Neuronal stem cell (in vitro differentiated cells): ENCODE data around the gene CNNM2.

Source experiments
- DNase-seq: peaks from one replicate; pipeline ENCODE4 v3.0.0-alpha.2; 2013; ENCODE audit warnings: low spot score
- H2AFZ ChIP-seq: one replicate; pipeline ENCODE4 v1.6.1; 2013; ENCODE audit warnings: mild to moderate bottlenecking, low read length, inconsistent platforms
- H2AK5ac ChIP-seq: 2 replicates; pipeline ENCODE4 v1.6.1; 2013; ENCODE audit warnings: low read depth, mild to moderate bottlenecking, inconsistent platforms, low read length, moderate library complexity, mixed read lengths
- H2BK120ac ChIP-seq: 2 replicates; pipeline ENCODE4 v1.6.1; 2013; ENCODE audit warnings: low read depth, mild to moderate bottlenecking, inconsistent platforms, low read length, moderate library complexity, mixed read lengths
- H2BK12ac ChIP-seq: one replicate; pipeline ENCODE4 v1.6.1; 2013; ENCODE audit warnings: low read length, inconsistent platforms
- H2BK15ac ChIP-seq: 2 replicates; pipeline ENCODE4 v1.6.1; 2013; ENCODE audit warnings: mild to moderate bottlenecking, low read length, inconsistent platforms, mixed read lengths
- H2BK5ac ChIP-seq: one replicate; pipeline ENCODE4 v1.6.1; 2013; ENCODE audit warnings: inconsistent platforms, mild to moderate bottlenecking, low read length, moderate library complexity
- H3K14ac ChIP-seq: one replicate; pipeline ENCODE4 v1.6.1; 2013; ENCODE audit warnings: low read length, inconsistent platforms
- H3K18ac ChIP-seq: 2 replicates; pipeline ENCODE4 v1.6.1; 2013; ENCODE audit warnings: low read length, inconsistent platforms
- H3K23ac ChIP-seq: 2 replicates; pipeline ENCODE4 v1.6.1; 2013; ENCODE audit warnings: low read depth, mild to moderate bottlenecking, mixed read lengths, low read length, inconsistent platforms; ENCODE audit not compliant: poor library complexity
- H3K27ac ChIP-seq: replicated peaks from 3 replicates; pipeline ENCODE4 v1.5.1; 2013; ENCODE audit warnings: low read length, inconsistent platforms
- H3K27me3 ChIP-seq, 3 experiments: 2 replicates each; pipeline ENCODE4 v1.6.1; 2013; ENCODE audit warnings: low read length in 3 of 3, mild to moderate bottlenecking in 2 of 3, inconsistent platforms in 1 of 3, low read depth in 1 of 3, mixed read lengths in 1 of 3, moderate library complexity in 1 of 3; ENCODE audit not compliant: control insufficient read depth in 3 of 3, insufficient read depth in 3 of 3
- H3K36me3 ChIP-seq, 2 donors: replicated peaks in 1 of 2; 2 replicates each; pipeline ENCODE4 v1.6.1; 2013; ENCODE audit warnings: low read length in 2 of 2; ENCODE audit not compliant: control insufficient read depth in 2 of 2, insufficient read depth in 2 of 2
- H3K4ac ChIP-seq: 2 replicates; pipeline ENCODE4 v1.6.1; 2013; ENCODE audit warnings: inconsistent platforms, mild to moderate bottlenecking, low read length, moderate library complexity
- H3K4me1 ChIP-seq, 2 donors: 1 replicate in 1 of 2; 2 replicates in 1 of 2; pipeline ENCODE4 v1.6.1; 2013; ENCODE audit warnings: low read length in 2 of 2, low read depth in 1 of 2; ENCODE audit not compliant: control insufficient read depth in 2 of 2, insufficient read depth in 1 of 2
- H3K4me2 ChIP-seq: one replicate; pipeline ENCODE4 v1.6.1; 2013; ENCODE audit warnings: mild to moderate bottlenecking, low read length, inconsistent platforms; ENCODE audit not compliant: insufficient read depth, poor library complexity, severe bottlenecking
- H3K4me3 ChIP-seq, 2 donors: 2 replicates each; pipeline ENCODE4 v1.5.1; 2013; ENCODE audit warnings: low read length in 2 of 2, mild to moderate bottlenecking in 2 of 2, inconsistent platforms in 1 of 2, moderate library complexity in 1 of 2
- H3K79me1 ChIP-seq: one replicate; pipeline ENCODE4 v1.6.1; 2013; ENCODE audit warnings: low read depth, mild to moderate bottlenecking, inconsistent platforms, low read length, moderate library complexity
- H3K9ac ChIP-seq: one replicate; pipeline ENCODE4 v1.6.1; 2013; ENCODE audit warnings: mild to moderate bottlenecking, low read depth, low read length, inconsistent platforms; ENCODE audit not compliant: poor library complexity
- H3K9me3 ChIP-seq, 2 donors: replicated peaks in 1 of 2; 2 replicates each; pipeline versions ENCODE3 to v1.6.1; 2013; ENCODE audit warnings: low read length in 2 of 2, mild to moderate bottlenecking in 2 of 2, inconsistent platforms in 1 of 2, low read depth in 1 of 2, mixed read lengths in 1 of 2, moderate library complexity in 1 of 2; ENCODE audit not compliant: control insufficient read depth in 2 of 2, insufficient read depth in 1 of 2
- H4K8ac ChIP-seq: one replicate; pipeline ENCODE4 v1.6.1; 2013; ENCODE audit warnings: low read depth, mild to moderate bottlenecking, inconsistent platforms, low read length, moderate library complexity
- H4K91ac ChIP-seq: one replicate; pipeline ENCODE4 v1.6.1; 2013; ENCODE audit warnings: low read length, low read depth, mild to moderate bottlenecking, inconsistent platforms; ENCODE audit not compliant: poor library complexity
- WGBS, 2 donors: extraction: QIAGEN DNeasy Blood & Tissue Kit; methylation state at CpG; one replicate each; pipeline ENCODE4 v1.1.7; 2013; ENCODE audit warnings: missing lambda C conversion rate in 2 of 2, mixed read lengths in 1 of 2; ENCODE audit not compliant: insufficient read length in 2 of 2, insufficient replicate concordance in 1 of 2; ENCODE audit errors: extremely low coverage in 2 of 2; 5-methylcytosine and 5-hydroxymethylcytosine counted together

Gene CNNM2

GRCh38 chr10:102951316-102951715 is 33.2 kb downstream of the CNNM2 start:
- Histone ChIP-seq H3K23ac (no peak overlapping the region), H3K9ac (no peak overlapping the region), H3K36me3 (no peaks in the 10 kb centered on the region), H2BK12ac (no peak overlapping the region), H2BK5ac (no peak overlapping the region), H3K14ac (no peak overlapping the region), H3K4ac (no peak overlapping the region), H3K79me1 (no peaks in the 10 kb centered on the region), H2AFZ (no peak overlapping the region), H2BK120ac (no peak overlapping the region), H4K8ac (no peak overlapping the region), H3K4me2 (no peak overlapping the region), H4K91ac (no peak overlapping the region), H2BK15ac (no peak overlapping the region), H2AK5ac (no peak overlapping the region), H3K27ac (no peak overlapping the region), H3K4me1 (no peaks in the 10 kb centered on the region), H3K27me3 (no peaks in the 10 kb centered on the region), H3K4me3 (no peak overlapping the region), H3K9me3 (no peaks in the 10 kb centered on the region), H3K18ac (no peak overlapping the region)
- no CpG with 5 or more reads among the region's 3 CpGs for WGBS, 2 donors
- DNase-seq: no peak

DNA sequence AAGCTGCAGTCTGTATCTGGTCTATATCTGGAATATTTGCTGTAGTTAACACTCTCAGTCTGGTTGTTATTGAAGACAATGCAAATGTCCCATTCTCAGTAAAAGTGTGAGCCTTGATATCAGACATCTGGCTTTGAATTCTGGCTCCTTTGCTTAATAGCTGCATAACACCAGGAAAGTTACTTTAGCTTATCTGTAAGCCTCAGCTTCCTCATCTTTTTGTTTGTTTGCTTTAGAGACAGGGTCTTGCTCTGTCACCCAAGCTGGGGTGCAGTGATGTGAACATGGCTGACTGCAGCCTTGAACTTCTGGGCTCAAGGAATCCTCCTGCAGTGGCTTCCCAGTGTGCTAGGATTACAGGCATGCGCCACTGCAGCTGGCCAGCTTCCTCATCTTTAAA is 41.3 kb downstream of the CNNM2 start:
- H3K36me3 ChIP-seq: no peaks in the 10 kb centered on the region
- no peak overlapping the region for H2AK5ac ChIP-seq
- WGBS, 2 donors: no CpG with 5 or more reads among the region's 1 CpG

GRCh38 chr10:102960157-102960556 is 42.1 kb downstream of the CNNM2 start:
- no peak overlapping the region for H3K4me3 ChIP-seq

More for the DNA sequence above, 41.3 kb downstream of the CNNM2 start:
- DNase-seq: no peak
- Histone ChIP-seq H3K27me3 (no peaks in the 10 kb centered on the region), H4K91ac (no peak overlapping the region), H3K4ac (no peak overlapping the region), H3K14ac (no peak overlapping the region), H2BK15ac (no peak overlapping the region), H3K4me1 (no peaks in the 10 kb centered on the region), H3K18ac (no peak overlapping the region), H3K4me2 (no peak overlapping the region), H2BK12ac (no peak overlapping the region), H4K8ac (no peak overlapping the region), H2AFZ (no peak overlapping the region), H3K9me3 (no peaks in the 10 kb centered on the region), H3K9ac (no peak overlapping the region), H3K79me1 (no peaks in the 10 kb centered on the region), H3K23ac (no peak overlapping the region), H3K27ac (no peak overlapping the region), H3K4me3 (no peak overlapping the region), H2BK5ac (no peak overlapping the region), H2BK120ac (no peak overlapping the region)

GRCh38 chr10:102962267-102962666 is 44.2 kb downstream of the CNNM2 start:
- Histone ChIP-seq H3K23ac (no peak overlapping the region), H3K9me3 (no peaks in the 10 kb centered on the region), H2AFZ (no peak overlapping the region), H3K9ac (no peak overlapping the region), H2BK5ac (no peak overlapping the region), H3K36me3 (no peaks in the 10 kb centered on the region), H2BK12ac (no peak overlapping the region), H3K18ac (no peak overlapping the region), H3K4ac (no peak overlapping the region), H4K8ac (no peak overlapping the region), H2BK15ac (no peak overlapping the region), H3K4me3 (no peak overlapping the region), H3K79me1 (no peaks in the 10 kb centered on the region), H4K91ac (no peak overlapping the region), H2AK5ac (no peak overlapping the region), H2BK120ac (no peak overlapping the region), H3K4me2 (no peak overlapping the region), H3K4me1 (no peaks in the 10 kb centered on the region), H3K27me3 (no peaks in the 10 kb centered on the region), H3K27ac (no peak overlapping the region), H3K14ac (no peak overlapping the region)
- no CpG with 5 or more reads among the region's 1 CpG for WGBS, 2 donors
- no peak for DNase-seq

More at GRCh38 chr10:102960157-102960556, 42.1 kb downstream of the CNNM2 start:
- H3K4me1 ChIP-seq: no peaks in the 10 kb centered on the region
- H2BK12ac ChIP-seq: no peak overlapping the region
- WGBS, 2 donors: no CpG with 5 or more reads among the region's 5 CpGs
- no peak overlapping the region for H3K9ac ChIP-seq
- no peak overlapping the region for H3K18ac ChIP-seq
- H2BK15ac ChIP-seq: no peak overlapping the region
- no peaks in the 10 kb centered on the region for H3K79me1 ChIP-seq
- H4K8ac ChIP-seq: no peak overlapping the region
- no peak overlapping the region for H3K4me2 ChIP-seq
- no peaks in the 10 kb centered on the region for H3K9me3 ChIP-seq
- no peak overlapping the region for H2BK120ac ChIP-seq
- H4K91ac ChIP-seq: no peak overlapping the region
- no peak overlapping the region for H2BK5ac ChIP-seq
- no peak overlapping the region for H2AK5ac ChIP-seq
- no peak overlapping the region for H3K27ac ChIP-seq
- H3K27me3 ChIP-seq: no peaks in the 10 kb centered on the region
- no peaks in the 10 kb centered on the region for H3K36me3 ChIP-seq
- H2AFZ ChIP-seq: no peak overlapping the region
- H3K4ac ChIP-seq: no peak overlapping the region
- H3K14ac ChIP-seq: no peak overlapping the region
- H3K23ac ChIP-seq: no peak overlapping the region
- no peak for DNase-seq
